K562 (cell line): ENCODE measurements around the gene PSMB10. TPM values are rescaled to one million over a fixed set of nuclear protein-coding genes. Genes with fewer than 3 reads are reported as not detected.

Source experiments
- BRD9 ChIP-seq: fragments of 450-650 bp; IDR thresholded peaks from 2 replicates; pipeline ENCODE4 v1.6.1; 2018; ENCODE audit warnings: low read depth; ENCODE audit not compliant: partially characterized antibody
- CCAR2 ChIP-seq: fragments of 200-400 bp; formaldehyde crosslinking; IDR thresholded peaks from 2 replicates; pipeline ENCODE4 v1.6.1; 2017; ENCODE audit warnings: mild to moderate bottlenecking, low read depth, low read length
- CHD1 ChIP-seq: fragments of 200-600 bp; sonication (generic); IDR thresholded peaks from one replicate; pipeline ENCODE4 v1.6.1; 2012; ENCODE audit warnings: mild to moderate bottlenecking, moderate library complexity, low read length, inconsistent platforms
- GABPA ChIP-seq: fragments of 200-800 bp; sonication (Bioruptor generic); conservative IDR thresholded peaks from 2 replicates; pipeline ENCODE4 v1.6.1; 2016; ENCODE audit warnings: low read depth, missing genetic modification characterization, missing compliant biosample characterization
- HDAC8 ChIP-seq: fragments of 450-650 bp; IDR thresholded peaks from 2 replicates; pipeline ENCODE4 v1.6.1; 2016; ENCODE audit warnings: mild to moderate bottlenecking, missing genetic modification characterization, moderate library complexity, missing compliant biosample characterization
- MAZ ChIP-seq, 2 experiments: fragments of 450-650 bp in 1 of 2; sonication (generic) in 1 of 2; formaldehyde crosslinking; IDR thresholded peaks in 1 of 2; conservative IDR thresholded peaks in 1 of 2; 2 replicates each; pipeline versions ENCODE4 v1.4.0 to v1.5.0; 2020; ENCODE audit warnings: mild to moderate bottlenecking in 1 of 2, missing genetic modification reagents in 1 of 2
- MBD2 ChIP-seq: sonication (generic); IDR thresholded peaks from 2 replicates; pipeline ENCODE4 v1.6.1; 2016; ENCODE audit warnings: low read depth, borderline replicate concordance
- SAFB2 ChIP-seq: fragments of 200-400 bp; formaldehyde crosslinking; IDR thresholded peaks from 2 replicates; pipeline ENCODE4 v1.6.1; 2018; ENCODE audit warnings: borderline replicate concordance, low read length, low read depth, moderate library complexity; ENCODE audit not compliant: severe bottlenecking
- SETDB1 ChIP-seq: IDR thresholded peaks from one replicate; pipeline ENCODE4 v1.6.1; 2012; ENCODE audit warnings: low read length, control low read depth, inconsistent platforms
- SRSF1 ChIP-seq: fragments of 200-400 bp; formaldehyde crosslinking; IDR thresholded peaks from 2 replicates; pipeline ENCODE4 v1.6.1; 2017; ENCODE audit warnings: mild to moderate bottlenecking, low read depth, low read length, moderate library complexity
- SRSF9 ChIP-seq: fragments of 200-400 bp; formaldehyde crosslinking; IDR thresholded peaks from 2 replicates; pipeline ENCODE4 v1.6.1; 2017; ENCODE audit warnings: low read depth, low read length, borderline replicate concordance
- TFAM ChIP-seq: fragments of 250-450 bp; sonication (Bioruptor Pico); conservative IDR thresholded peaks from 2 replicates; pipeline ENCODE4 v1.5.0; 2021; ENCODE audit warnings: mild to moderate bottlenecking, moderate library complexity
- ZBTB2 ChIP-seq: fragments of 450-650 bp; IDR thresholded peaks from 2 replicates; pipeline ENCODE4 v1.6.1; 2016; ENCODE audit warnings: antibody characterized with exemption
- ZBTB8A ChIP-seq: fragments of 450-650 bp; IDR thresholded peaks from 2 replicates; pipeline ENCODE4 v1.6.1; 2018; ENCODE audit warnings: mild to moderate bottlenecking, moderate library complexity; ENCODE audit not compliant: partially characterized antibody
- ZKSCAN1 ChIP-seq: fragments of 150-350 bp; IDR thresholded peaks from 2 replicates; pipeline ENCODE4 v1.6.1; 2016; ENCODE audit warnings: low read depth, low read length
- ZNF121 ChIP-seq: sonication (generic); formaldehyde crosslinking; conservative IDR thresholded peaks from 2 replicates; pipeline ENCODE4 v1.8.0; 2022; ENCODE audit warnings: missing genetic modification reagents
- ZNF316 ChIP-seq: fragments of 450-650 bp; IDR thresholded peaks from 2 replicates; pipeline ENCODE4 v1.6.1; 2016
- polyA plus RNA-seq, 8 experiments: library from polyadenylated mRNA; depleted of rRNA in 4 of 8; stranded (reverse) in 5 of 8; unstranded in 3 of 8; fragments of >200 nt; fragmentation: Nextera tagmentation in 2 of 8; fragmentation: Illumina TruSeq in 1 of 8; extraction: Ambion mirVana in 2 of 8; extraction: Trizol in 1 of 8; gene quantifications; 2 replicates each; pipeline versions ENCODE4 v1.2.1 to v1.2.3, GENCODE V29; 2011 to 2014; ENCODE audit warnings: inconsistent platforms in 1 of 8, missing spikeins in 1 of 8
- total RNA-seq, 7 experiments: library from RNA; depleted of rRNA in 6 of 7; stranded (reverse); fragments of >200 nt in 6 of 7; fragmentation: Illumina TruSeq in 2 of 7; extraction: Trizol in 2 of 7; gene quantifications; 2 replicates each; pipeline versions ENCODE4 v1.2.1 to v1.2.3, GENCODE V29; 2011 to 2021; ENCODE audit warnings: low replicate concordance in 1 of 7
- TF ChIP-seq, protein P1 (sequence below): sonication (generic); formaldehyde crosslinking; IDR thresholded peaks from 2 replicates; pipeline ENCODE4 v1.5.0; 2020; ENCODE audit warnings: missing genetic modification reagents
- TF ChIP-seq, protein P2 (sequence below): fragments of 450-650 bp; IDR thresholded peaks from 2 replicates; pipeline ENCODE4 v1.6.1; 2016
- TF ChIP-seq, protein P3 (sequence below), 2 experiments: fragments of 450-650 bp in 1 of 2; sonication (generic) in 1 of 2; formaldehyde crosslinking in 1 of 2; IDR thresholded peaks in 1 of 2; conservative IDR thresholded peaks in 1 of 2; 2 replicates each; pipeline versions ENCODE4 v1.6.1 to v1.8.1; 2016 to 2023; ENCODE audit warnings: mild to moderate bottlenecking in 2 of 2, moderate library complexity in 2 of 2, inconsistent platforms in 1 of 2, missing genetic modification reagents in 1 of 2
- TF ChIP-seq, protein P4 (sequence below): fragments of 450-650 bp; conservative IDR thresholded peaks from 2 replicates; pipeline ENCODE4 v1.6.1; 2016; ENCODE audit warnings: missing genetic modification characterization, low read depth, mild to moderate bottlenecking, control low read depth, missing compliant biosample characterization

Gene PSMB10
- total and polyA plus RNA-seq, 9 of the 15 experiments (the other 6 are each of a cell fraction or from before 2014, with no cell fraction given), result 11.7 to 105 (median 51.0) TPM

DNA sequence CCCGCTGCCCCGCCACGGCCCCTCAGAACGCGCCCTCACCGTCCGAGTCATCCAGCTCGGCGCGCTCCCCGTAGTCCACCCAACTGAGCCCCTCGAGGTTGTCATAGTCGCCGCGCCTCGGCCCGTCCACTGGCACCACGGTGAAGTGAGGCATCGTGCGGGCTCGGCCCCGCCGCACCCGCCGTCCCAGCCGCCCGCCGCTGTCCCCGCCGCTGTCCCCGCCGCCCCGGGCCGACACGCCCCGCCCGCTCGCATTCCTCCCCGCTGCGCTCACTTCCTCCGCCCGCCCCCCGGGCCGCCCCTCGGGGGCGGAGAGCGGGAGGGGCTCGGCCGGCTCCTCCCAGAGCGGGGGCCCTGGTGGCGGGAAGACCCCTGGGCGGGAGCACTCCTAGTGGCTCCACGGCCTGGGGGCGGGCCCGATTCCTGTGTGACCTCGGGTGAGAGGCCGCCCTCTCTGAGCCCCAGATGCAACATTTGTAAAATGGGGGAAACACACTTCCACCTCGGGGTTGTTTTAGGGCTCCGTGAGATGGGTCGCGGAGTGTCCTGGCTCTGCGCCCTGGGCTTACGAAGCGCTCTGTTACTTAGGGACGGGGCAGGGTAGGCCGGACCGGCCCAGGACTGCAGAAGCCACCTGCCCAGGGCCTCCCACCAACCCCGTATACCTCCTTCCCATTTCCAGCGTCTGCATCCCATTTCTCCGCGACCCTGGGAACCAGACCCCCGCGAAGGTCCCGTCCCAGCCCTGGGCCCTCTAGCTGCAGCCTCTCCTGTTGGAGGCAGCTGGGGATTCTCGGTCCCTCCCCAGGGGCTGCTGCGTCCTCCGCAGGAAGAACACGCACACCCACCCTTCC lies 32.0 kb upstream of the PSMB10 start, which contains the start of gene SLC12A4 (continued):
- TF ChIP-seq, protein P1, sequence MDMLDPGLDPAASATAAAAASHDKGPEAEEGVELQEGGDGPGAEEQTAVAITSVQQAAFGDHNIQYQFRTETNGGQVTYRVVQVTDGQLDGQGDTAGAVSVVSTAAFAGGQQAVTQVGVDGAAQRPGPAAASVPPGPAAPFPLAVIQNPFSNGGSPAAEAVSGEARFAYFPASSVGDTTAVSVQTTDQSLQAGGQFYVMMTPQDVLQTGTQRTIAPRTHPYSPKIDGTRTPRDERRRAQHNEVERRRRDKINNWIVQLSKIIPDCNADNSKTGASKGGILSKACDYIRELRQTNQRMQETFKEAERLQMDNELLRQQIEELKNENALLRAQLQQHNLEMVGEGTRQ (CRISPR knock-in tag), result no peak
- TF ChIP-seq ZKSCAN1 (no peak), ZNF316 (no peak), MBD2 (0 out of 2 replicates have a peak, but pooled peaks have one; percentile 14), SAFB2 (no peak), SRSF9 (no peak), CHD1 (peak; percentile 90), CCAR2 (no peak), ZBTB8A (no peak), BRD9 (peak; percentile 87), TFAM (CRISPR knock-in tag) (no peak), GABPA (tag) (peak; percentile 83), HDAC8 (tag) (no peak), MAZ (CRISPR knock-in tag; conservative IDR thresholded peaks at IDR 0.05 in 1 of 2, IDR thresholded peaks at IDR 0.05 in 1 of 2) (peak; percentile 93 to 98), SETDB1 (no peak), ZBTB2 (no peak), SRSF1 (no peak), ZNF121 (CRISPR knock-in tag) (0 out of 2 replicates have a peak, but pooled peaks have one; percentile 5)
- TF ChIP-seq, protein P2, sequence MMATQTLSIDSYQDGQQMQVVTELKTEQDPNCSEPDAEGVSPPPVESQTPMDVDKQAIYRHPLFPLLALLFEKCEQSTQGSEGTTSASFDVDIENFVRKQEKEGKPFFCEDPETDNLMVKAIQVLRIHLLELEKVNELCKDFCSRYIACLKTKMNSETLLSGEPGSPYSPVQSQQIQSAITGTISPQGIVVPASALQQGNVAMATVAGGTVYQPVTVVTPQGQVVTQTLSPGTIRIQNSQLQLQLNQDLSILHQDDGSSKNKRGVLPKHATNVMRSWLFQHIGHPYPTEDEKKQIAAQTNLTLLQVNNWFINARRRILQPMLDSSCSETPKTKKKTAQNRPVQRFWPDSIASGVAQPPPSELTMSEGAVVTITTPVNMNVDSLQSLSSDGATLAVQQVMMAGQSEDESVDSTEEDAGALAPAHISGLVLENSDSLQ, result no peak
- TF ChIP-seq, protein P3, sequence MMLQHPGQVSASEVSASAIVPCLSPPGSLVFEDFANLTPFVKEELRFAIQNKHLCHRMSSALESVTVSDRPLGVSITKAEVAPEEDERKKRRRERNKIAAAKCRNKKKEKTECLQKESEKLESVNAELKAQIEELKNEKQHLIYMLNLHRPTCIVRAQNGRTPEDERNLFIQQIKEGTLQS (IDR thresholded peaks at IDR 0.05), result peak; percentile 48; the same call in 1 of the 2 replicates
- TF ChIP-seq, protein P3 (CRISPR knock-in tag; conservative IDR thresholded peaks at IDR 0.05), result no peak
- TF ChIP-seq, protein P4, sequence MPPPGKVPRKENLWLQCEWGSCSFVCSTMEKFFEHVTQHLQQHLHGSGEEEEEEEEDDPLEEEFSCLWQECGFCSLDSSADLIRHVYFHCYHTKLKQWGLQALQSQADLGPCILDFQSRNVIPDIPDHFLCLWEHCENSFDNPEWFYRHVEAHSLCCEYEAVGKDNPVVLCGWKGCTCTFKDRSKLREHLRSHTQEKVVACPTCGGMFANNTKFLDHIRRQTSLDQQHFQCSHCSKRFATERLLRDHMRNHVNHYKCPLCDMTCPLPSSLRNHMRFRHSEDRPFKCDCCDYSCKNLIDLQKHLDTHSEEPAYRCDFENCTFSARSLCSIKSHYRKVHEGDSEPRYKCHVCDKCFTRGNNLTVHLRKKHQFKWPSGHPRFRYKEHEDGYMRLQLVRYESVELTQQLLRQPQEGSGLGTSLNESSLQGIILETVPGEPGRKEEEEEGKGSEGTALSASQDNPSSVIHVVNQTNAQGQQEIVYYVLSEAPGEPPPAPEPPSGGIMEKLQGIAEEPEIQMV (tag), result no peak
